HG03135 (cell line): ENCODE results near the gene KCNK10.

Source experiments
- ATAC-seq: cut with Tn5 transposase; IDR thresholded peaks from one replicate; pipeline ENCODE4 v1.9.1; 2021; ENCODE audit warnings: mild to moderate bottlenecking, moderate library complexity; ENCODE audit not compliant: unreplicated experiment

The KCNK10 gene

GRCh38 chr14:88321692-88322503, 1.2 kb downstream of the KCNK10 start:
- no peak for ATAC-seq

- no peak for ATAC-seq
Observed at GRCh38 chr14:88318406-88318805, 4.7 kb downstream of the KCNK10 start.

GRCh38 chr14:88316521-88316920, 6.5 kb downstream of the KCNK10 start:
- no peak for ATAC-seq

- no peak for ATAC-seq
Observed at GRCh38 chr14:88312257-88312656, 10.8 kb downstream of the KCNK10 start.

- no peak for ATAC-seq
Observed at GRCh38 chr14:88311780-88312179, 11.3 kb downstream of the KCNK10 start.

- ATAC-seq, result no peak
Observed at GRCh38 chr14:88310449-88310848, 12.6 kb downstream of the KCNK10 start.

- no peak for ATAC-seq
Observed at GRCh38 chr14:88310021-88310420, 13.0 kb downstream of the KCNK10 start.

- no peak for ATAC-seq
Observed at GRCh38 chr14:88305528-88306322, 17.3 kb downstream of the KCNK10 start.

- ATAC-seq, result no peak
Observed at GRCh38 chr14:88303041-88303440, 20.0 kb downstream of the KCNK10 start.

GRCh38 chr14:88301381-88301780, 21.7 kb downstream of the KCNK10 start:
- ATAC-seq, result no peak

GRCh38 chr14:88300817-88301216, 22.3 kb downstream of the KCNK10 start:
- no peak for ATAC-seq

- ATAC-seq, result no peak
Observed at GRCh38 chr14:88299865-88300530, 23.1 kb downstream of the KCNK10 start.

- no peak for ATAC-seq
Observed at GRCh38 chr14:88297306-88297705, 25.8 kb downstream of the KCNK10 start.

GRCh38 chr14:88296351-88296750, 26.7 kb downstream of the KCNK10 start:
- ATAC-seq, result no peak

GRCh38 chr14:88289996-88290395, 33.1 kb downstream of the KCNK10 start:
- no peak for ATAC-seq

GRCh38 chr14:88289234-88289633, 33.8 kb downstream of the KCNK10 start:
- ATAC-seq, result no peak

- ATAC-seq, result no peak
Observed at GRCh38 chr14:88286309-88286708, 36.8 kb downstream of the KCNK10 start.

- no peak for ATAC-seq
Observed at GRCh38 chr14:88281447-88281846, 41.6 kb downstream of the KCNK10 start.

GRCh38 chr14:88276923-88277596, 46.0 kb downstream of the KCNK10 start:
- ATAC-seq, result no peak

GRCh38 chr14:88272390-88273269, 50.4 kb downstream of the KCNK10 start:
- no peak for ATAC-seq
